ENCODE results near the gene ZIC2.

GRCh38 chr13:99966064-99966805, 15.3 kb upstream of the ZIC2 start:
- no peak for TF ChIP-seq POLR2AphosphoS5 (IDR thresholded peaks at IDR 0.05; ENCODE audit: low read depth, low read length)
- no peak for TF ChIP-seq FOXP2 (optimal IDR thresholded peaks at IDR 0.05; ENCODE audit: borderline replicate concordance, extremely low read depth, extremely low read length, insufficient read depth)
- no peak for TF ChIP-seq TAF1 (IDR thresholded peaks at IDR 0.05; ENCODE audit: borderline replicate concordance, insufficient read depth, low read length)
- TF ChIP-seq, protein P1, sequence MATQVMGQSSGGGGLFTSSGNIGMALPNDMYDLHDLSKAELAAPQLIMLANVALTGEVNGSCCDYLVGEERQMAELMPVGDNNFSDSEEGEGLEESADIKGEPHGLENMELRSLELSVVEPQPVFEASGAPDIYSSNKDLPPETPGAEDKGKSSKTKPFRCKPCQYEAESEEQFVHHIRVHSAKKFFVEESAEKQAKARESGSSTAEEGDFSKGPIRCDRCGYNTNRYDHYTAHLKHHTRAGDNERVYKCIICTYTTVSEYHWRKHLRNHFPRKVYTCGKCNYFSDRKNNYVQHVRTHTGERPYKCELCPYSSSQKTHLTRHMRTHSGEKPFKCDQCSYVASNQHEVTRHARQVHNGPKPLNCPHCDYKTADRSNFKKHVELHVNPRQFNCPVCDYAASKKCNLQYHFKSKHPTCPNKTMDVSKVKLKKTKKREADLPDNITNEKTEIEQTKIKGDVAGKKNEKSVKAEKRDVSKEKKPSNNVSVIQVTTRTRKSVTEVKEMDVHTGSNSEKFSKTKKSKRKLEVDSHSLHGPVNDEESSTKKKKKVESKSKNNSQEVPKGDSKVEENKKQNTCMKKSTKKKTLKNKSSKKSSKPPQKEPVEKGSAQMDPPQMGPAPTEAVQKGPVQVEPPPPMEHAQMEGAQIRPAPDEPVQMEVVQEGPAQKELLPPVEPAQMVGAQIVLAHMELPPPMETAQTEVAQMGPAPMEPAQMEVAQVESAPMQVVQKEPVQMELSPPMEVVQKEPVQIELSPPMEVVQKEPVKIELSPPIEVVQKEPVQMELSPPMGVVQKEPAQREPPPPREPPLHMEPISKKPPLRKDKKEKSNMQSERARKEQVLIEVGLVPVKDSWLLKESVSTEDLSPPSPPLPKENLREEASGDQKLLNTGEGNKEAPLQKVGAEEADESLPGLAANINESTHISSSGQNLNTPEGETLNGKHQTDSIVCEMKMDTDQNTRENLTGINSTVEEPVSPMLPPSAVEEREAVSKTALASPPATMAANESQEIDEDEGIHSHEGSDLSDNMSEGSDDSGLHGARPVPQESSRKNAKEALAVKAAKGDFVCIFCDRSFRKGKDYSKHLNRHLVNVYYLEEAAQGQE (IDR thresholded peaks at IDR 0.05; ENCODE audit: insufficient read depth in 1 of 2, low read depth in 2 of 2, low read length in 2 of 2) = no peak

All from PFSK-1 (cell line).